Measurements from ENCODE around the gene MTA3. TPM values are rescaled to one million over a fixed set of nuclear protein-coding genes. Genes with fewer than 3 reads are reported as not detected.

MTA3 gene
- total and polyA plus RNA-seq, 2 donors (not counting 1 experiment from before 2014, with no cell fraction given), result 13.4 to 33.2 TPM

DNA sequence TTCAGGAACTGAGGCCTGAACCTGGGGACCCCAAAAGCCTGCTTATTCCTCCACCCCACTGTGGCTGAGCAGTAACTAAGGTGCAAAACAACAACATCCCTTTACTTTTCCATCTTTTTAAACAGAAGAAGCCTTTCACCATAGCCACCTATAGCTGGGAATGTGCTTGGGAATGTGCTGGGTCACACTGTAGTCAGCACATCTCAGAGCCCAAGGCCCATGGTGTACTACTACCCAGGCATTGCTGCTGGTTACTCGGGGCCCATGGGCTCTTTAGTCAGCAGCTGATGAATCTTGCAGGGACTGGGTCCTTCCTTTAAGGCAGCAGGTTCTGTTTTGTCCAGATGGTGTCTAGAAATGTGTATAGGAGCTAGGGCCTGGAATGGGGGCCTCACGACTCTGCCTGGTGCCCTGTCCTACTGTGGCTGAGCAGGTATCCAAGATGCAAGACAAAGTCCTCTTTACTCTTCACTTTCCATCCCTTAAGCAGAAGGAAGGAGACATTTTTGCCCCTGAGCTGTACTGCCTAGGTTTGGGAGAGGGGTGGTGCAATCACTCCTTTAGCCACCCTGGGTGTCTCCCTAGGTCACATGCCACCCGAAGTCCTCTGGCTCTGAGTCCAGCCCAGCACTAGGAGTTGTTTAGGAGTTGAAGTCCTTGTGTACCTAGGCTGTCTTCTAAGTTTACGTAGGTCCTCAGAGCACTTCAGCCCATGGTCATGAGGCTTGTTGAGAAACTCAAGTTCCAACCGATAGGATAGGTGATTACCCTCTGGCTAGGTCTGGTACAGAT, 125.5 kb downstream of the MTA3 start:
- TF ChIP-seq, protein P1, sequence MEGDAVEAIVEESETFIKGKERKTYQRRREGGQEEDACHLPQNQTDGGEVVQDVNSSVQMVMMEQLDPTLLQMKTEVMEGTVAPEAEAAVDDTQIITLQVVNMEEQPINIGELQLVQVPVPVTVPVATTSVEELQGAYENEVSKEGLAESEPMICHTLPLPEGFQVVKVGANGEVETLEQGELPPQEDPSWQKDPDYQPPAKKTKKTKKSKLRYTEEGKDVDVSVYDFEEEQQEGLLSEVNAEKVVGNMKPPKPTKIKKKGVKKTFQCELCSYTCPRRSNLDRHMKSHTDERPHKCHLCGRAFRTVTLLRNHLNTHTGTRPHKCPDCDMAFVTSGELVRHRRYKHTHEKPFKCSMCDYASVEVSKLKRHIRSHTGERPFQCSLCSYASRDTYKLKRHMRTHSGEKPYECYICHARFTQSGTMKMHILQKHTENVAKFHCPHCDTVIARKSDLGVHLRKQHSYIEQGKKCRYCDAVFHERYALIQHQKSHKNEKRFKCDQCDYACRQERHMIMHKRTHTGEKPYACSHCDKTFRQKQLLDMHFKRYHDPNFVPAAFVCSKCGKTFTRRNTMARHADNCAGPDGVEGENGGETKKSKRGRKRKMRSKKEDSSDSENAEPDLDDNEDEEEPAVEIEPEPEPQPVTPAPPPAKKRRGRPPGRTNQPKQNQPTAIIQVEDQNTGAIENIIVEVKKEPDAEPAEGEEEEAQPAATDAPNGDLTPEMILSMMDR (IDR thresholded peaks at IDR 0.05), result no peak
- no peak for TF ChIP-seq EZH2 (IDR thresholded peaks at IDR 0.05; ENCODE audit: borderline replicate concordance, insufficient read depth, low read depth, low read length, poor library complexity, severe bottlenecking)
- H3K4me3 Mint-ChIP-seq, result no peak overlapping the region
- no peak overlapping the region for H3K4me3 ChIP-seq (ENCODE audit: control extremely low read depth in 1 of 5, extremely low read depth in 1 of 5, insufficient read depth in 1 of 5, low read depth in 2 of 5, low read length in 4 of 5)
- DNase-seq, result no peak
- H4K20me1 ChIP-seq (ENCODE audit: control insufficient read depth, insufficient read depth, low read length, poor library complexity, severe bottlenecking), result no peaks in the 10 kb centered on the region
- H3K9ac ChIP-seq (ENCODE audit: low read length), result no peak overlapping the region
- H3K27ac Mint-ChIP-seq, result no peak overlapping the region
- H3K4me1 ChIP-seq (ENCODE audit: control insufficient read depth in 2 of 2, insufficient read depth in 2 of 2, low read length in 2 of 2), result no peaks in the 10 kb centered on the region
- ChIA-PET CTCF (interaction anchor here (1.4 kb wide), 1 partner anchor 9 kb away, joined by 3 read pairs; no protein-coding TSS in a partner anchor), POLR2A (no interaction called here)
- H3K27ac ChIP-seq (ENCODE audit: low read length in 2 of 2), result no peak overlapping the region
- H3K4me1 Mint-ChIP-seq, result no peaks in the 10 kb centered on the region
- ATAC-seq (ENCODE audit: low read depth), result no peak
- H3K27me3 ChIP-seq (replicated peaks in 1 of 4; ENCODE audit: control extremely low read depth in 1 of 4, control insufficient read depth in 3 of 4, insufficient read depth in 4 of 4, low read length in 3 of 4), result no peaks in the 10 kb centered on the region
- 100% methylated on average over 3 of the region's 5 CpGs for WGBS (ENCODE audit: insufficient coverage)
- no peaks in the 10 kb centered on the region for H3K9me3 ChIP-seq (ENCODE audit: control extremely low read depth in 1 of 3, control insufficient read depth in 2 of 3, insufficient read depth in 1 of 3, low read length in 2 of 3)
- H3K36me3 ChIP-seq (replicated peaks in 1 of 2; ENCODE audit: control extremely low read depth in 1 of 2, control insufficient read depth in 1 of 2, extremely low read depth in 1 of 2, insufficient read depth in 2 of 2, low read length in 1 of 2), result peaks cover 0 to 2% of the 10 kb centered on the region in 2 experiments
- no peaks in the 10 kb centered on the region for H3K79me2 ChIP-seq (ENCODE audit: control insufficient read depth, insufficient read depth, low read length)
- H2AFZ ChIP-seq (ENCODE audit: insufficient read depth, low read depth, low read length, poor library complexity, severe bottlenecking), result no peak overlapping the region
- no peak overlapping the region for H3K4me2 ChIP-seq (replicated peaks; ENCODE audit: low read depth, low read length, poor library complexity, severe bottlenecking)
- H3K27me3 Mint-ChIP-seq, result no peaks in the 10 kb centered on the region
- intact Hi-C loops (cut with micrococcal nuclease), result loop anchor here (10.0 kb wide), 1 partner anchor 831 kb away; no protein-coding TSS in a partner anchor
- H3K9me3 Mint-ChIP-seq (ENCODE audit: insufficient read depth), result no peaks in the 10 kb centered on the region

DNA sequence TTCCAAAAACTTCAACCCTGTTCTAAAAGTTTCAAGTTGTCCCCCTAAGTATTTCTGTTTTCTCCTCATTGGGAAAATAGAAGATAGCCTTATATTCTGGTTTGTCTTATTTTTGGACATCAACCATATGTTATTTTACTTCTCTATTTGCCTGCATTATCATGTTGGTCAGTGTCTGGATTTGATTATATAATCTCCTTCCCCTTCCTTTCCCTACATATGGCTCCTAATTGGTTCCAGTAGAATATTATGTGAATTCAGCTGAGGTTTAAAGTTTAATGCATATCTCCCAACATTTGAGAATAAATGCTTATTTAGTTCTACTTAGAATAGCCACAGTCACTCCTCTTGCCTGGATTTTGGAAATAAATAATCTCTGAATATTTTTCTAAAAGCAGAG, 128.6 kb downstream of the MTA3 start:
- Histone ChIP-seq H4K20me1 (ENCODE audit: control insufficient read depth, insufficient read depth, low read length, poor library complexity, severe bottlenecking) (no peaks in the 10 kb centered on the region), H3K4me1 (ENCODE audit: control insufficient read depth in 2 of 2, insufficient read depth in 2 of 2, low read length in 2 of 2) (no peaks in the 10 kb centered on the region), H3K27ac (ENCODE audit: low read length in 2 of 2) (no peak overlapping the region), H3K4me2 (replicated peaks; ENCODE audit: low read depth, low read length, poor library complexity, severe bottlenecking) (no peak overlapping the region), H3K4me3 (ENCODE audit: control extremely low read depth in 1 of 5, extremely low read depth in 1 of 5, insufficient read depth in 1 of 5, low read depth in 2 of 5, low read length in 4 of 5) (no peak overlapping the region), H3K9ac (ENCODE audit: low read length) (no peak overlapping the region), H3K36me3 (replicated peaks in 1 of 2; ENCODE audit: control extremely low read depth in 1 of 2, control insufficient read depth in 1 of 2, extremely low read depth in 1 of 2, insufficient read depth in 2 of 2, low read length in 1 of 2) (peaks cover 0 to 2% of the 10 kb centered on the region in 2 experiments), H3K79me2 (ENCODE audit: control insufficient read depth, insufficient read depth, low read length) (no peaks in the 10 kb centered on the region), H3K9me3 (ENCODE audit: control extremely low read depth in 1 of 3, control insufficient read depth in 2 of 3, insufficient read depth in 1 of 3, low read length in 2 of 3) (no peaks in the 10 kb centered on the region), H2AFZ (ENCODE audit: insufficient read depth, low read depth, low read length, poor library complexity, severe bottlenecking) (no peak overlapping the region), H3K27me3 (replicated peaks in 1 of 4; ENCODE audit: control extremely low read depth in 1 of 4, control insufficient read depth in 3 of 4, insufficient read depth in 4 of 4, low read length in 3 of 4) (no peaks in the 10 kb centered on the region)
- H3K4me1 Mint-ChIP-seq, result no peaks in the 10 kb centered on the region
- H3K9me3 Mint-ChIP-seq (ENCODE audit: insufficient read depth), result no peaks in the 10 kb centered on the region
- ChIA-PET POLR2A (no interaction called here), CTCF (interaction anchor here (1.0 kb wide), 1 partner anchor 33 kb away, joined by 3 read pairs; no protein-coding TSS in a partner anchor)
- TF ChIP-seq EZH2 (IDR thresholded peaks at IDR 0.05; ENCODE audit: borderline replicate concordance, insufficient read depth, low read depth, low read length, poor library complexity, severe bottlenecking), result no peak
- no peak overlapping the region for H3K27ac Mint-ChIP-seq
- DNase-seq (no peak), ATAC-seq (ENCODE audit: low read depth) (no peak)
- H3K27me3 Mint-ChIP-seq, result no peaks in the 10 kb centered on the region
- intact Hi-C loops (cut with micrococcal nuclease), result loop anchor here (10.0 kb wide), 1 partner anchor 828 kb away; no protein-coding TSS in a partner anchor
- no peak overlapping the region for H3K4me3 Mint-ChIP-seq

Measured in B cell (primary cell).